Fibroblast of peridontal ligament (primary cell): ENCODE measurements around the gene PCSK6.
"Not testable (repeated sequence)": the region's sequence is repeated elsewhere in the genome, so short reads cannot be mapped to it uniquely, and the experiment has no call there.

Experiments used
- DNase-seq: peaks from one replicate; pipeline ENCODE4 v3.0.0-alpha.2; 2010; ENCODE audit errors: extremely low read depth

The PCSK6 gene

GRCh38 chr15:101463270-101463669 is 26.2 kb downstream of the PCSK6 start:
- no peak for DNase-seq

GRCh38 chr15:101461097-101461496 is 28.4 kb downstream of the PCSK6 start:
- DNase-seq: no peak

GRCh38 chr15:101459579-101460300 is 29.8 kb downstream of the PCSK6 start:
- no peak for DNase-seq

GRCh38 chr15:101458908-101459578 is 30.5 kb downstream of the PCSK6 start:
- DNase-seq: no peak

GRCh38 chr15:101458158-101458900 is 31.2 kb downstream of the PCSK6 start:
- no peak for DNase-seq

GRCh38 chr15:101457696-101458095 is 31.8 kb downstream of the PCSK6 start:
- no peak for DNase-seq

GRCh38 chr15:101456057-101456739 is 33.3 kb downstream of the PCSK6 start:
- DNase-seq: no peak

DNA sequence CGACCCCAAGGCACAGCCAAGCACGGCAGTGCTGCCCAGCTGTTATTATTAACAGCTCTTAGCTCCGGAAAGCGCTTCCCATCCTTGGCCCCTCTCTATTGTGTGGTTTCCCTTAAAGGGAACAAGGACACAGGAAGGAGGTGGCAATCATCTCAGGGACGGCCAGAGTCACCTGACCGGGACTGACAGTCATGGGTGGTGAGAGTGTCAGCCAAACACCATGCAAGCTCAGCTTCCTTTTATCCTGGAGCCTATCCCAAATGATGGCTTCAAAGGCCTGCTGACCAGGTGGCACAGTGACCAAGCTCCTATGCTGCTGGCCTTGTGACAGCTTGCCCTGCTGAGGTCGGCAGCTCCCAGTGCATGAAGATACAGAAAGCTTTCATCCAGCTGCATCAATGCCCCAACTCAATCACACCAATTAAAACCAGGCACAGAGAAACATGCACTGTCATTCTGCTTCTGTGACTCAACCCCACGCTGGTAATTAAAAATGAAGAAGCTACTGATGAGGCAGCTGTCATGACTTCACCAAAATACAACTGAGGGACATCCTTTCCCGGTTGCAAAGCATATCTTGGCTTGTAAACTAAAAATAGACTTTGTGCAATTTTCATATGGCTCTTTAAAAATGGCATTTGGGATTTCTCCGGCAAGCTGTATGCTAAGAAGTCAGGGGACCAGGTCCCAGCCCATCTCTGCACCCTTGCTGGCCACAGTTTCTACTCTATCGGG is 34.0 kb downstream of the PCSK6 start:
- no peak for DNase-seq

- not testable (repeated sequence) for DNase-seq
These were observed 34.7 kb downstream of the PCSK6 start for GRCh38 chr15:101454781-101455180.

DNA sequence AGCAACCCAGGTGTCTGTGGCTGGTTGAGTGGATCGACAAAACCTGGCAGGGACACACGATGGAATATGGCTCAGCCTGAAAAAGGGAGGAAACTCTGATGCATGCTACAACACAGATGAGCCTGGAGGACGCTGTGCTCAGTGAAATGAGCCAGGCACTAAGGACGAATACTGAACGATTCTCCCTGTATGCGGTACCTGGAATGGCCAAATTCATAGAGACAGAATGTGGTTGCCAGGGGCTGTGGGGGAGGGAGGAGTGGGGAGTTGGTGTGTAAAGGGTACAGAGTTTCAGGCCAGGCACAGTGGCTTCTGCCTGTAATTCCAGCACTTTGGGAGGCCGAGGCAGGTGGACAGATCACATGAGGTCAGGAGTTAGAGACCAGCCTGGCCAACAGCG is 35.1 kb downstream of the PCSK6 start:
- DNase-seq: no peak

DNA sequence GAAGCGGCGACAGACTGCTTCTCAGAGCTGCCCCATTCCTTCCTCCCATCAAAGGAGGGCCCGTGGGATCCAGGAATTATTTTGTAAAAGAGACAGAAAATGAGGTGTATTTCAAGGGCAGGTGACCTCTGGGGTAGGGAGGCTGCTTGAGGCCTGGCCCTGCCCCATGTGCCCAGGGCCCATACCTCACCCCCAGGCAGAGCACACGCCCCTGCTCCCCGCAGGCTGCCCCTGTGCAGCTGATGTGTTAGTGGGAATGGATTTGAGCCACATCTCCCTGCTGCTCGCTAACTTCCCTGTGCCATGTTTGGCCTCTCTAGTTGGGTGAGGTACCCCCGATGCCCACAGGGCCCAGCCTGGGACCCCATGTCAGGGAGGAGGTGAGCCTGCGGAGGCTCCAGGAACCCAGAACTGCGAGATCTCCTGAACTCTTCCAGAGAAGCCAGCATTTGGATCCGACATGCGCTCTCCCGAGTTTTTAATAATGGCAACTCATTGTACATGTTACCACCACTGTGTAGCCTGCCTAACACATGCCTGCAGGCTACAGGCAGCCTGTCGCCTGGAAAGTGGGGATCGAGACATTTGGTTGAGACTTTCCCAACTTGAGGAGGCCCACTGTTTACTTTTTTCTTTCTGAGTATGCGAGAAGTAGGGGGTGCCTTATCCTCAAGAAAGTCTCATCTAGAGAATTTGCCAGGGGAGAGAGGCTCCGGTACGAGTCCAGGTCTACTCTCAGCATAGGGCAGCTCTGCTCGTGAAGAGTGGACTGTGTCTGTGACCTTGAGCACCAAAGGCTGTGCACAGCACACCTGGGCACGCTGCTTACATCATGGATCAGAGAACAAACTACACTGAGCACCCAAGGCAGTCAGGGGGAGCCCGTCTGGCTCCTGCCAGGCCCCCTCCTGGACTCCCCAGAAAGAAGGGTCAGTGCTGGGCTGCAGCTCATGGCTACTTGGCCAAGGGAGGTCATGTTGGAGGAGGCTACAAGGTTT is 36.1 kb downstream of the PCSK6 start:
- no peak for DNase-seq

DNA sequence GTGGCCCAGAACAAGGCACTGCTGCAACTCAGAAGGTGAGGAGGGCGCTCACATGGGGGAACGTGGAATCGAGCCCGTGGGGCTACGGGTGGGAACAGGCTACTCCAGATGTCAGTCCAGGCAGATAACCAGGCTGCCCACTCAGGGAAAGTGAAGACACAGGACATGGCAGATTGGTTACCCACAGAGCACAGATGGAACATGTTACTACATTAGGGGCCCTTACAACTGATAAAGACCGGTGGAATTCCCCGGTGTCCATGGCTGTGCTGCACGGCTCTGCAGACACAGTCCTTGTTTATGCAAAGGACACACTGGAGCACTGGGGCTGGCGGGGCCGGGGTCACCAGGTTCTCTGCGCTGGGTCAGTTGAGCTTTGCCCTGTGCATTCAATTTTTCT is 36.9 kb downstream of the PCSK6 start:
- DNase-seq: no peak

DNA sequence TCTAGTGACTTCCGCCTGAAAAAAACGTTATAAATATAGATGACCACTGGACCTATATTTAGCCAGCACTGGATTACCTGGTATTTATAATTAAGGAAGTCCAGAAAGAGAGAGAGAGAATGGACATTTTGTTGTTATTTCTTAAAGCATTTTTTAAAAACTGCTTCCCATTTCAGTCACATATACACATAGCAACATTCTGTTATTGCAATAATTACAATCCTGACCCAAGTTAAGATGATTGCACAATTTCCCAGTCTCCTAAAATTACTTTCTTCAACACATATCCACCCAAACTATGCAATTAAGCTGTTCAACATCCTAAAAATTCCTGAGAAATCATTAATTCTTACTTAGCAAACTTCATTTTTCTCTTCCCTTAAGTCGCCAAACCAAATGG is 37.7 kb downstream of the PCSK6 start:
- DNase-seq: no peak

GRCh38 chr15:101451266-101451799 is 38.2 kb downstream of the PCSK6 start:
- no peak for DNase-seq

DNA sequence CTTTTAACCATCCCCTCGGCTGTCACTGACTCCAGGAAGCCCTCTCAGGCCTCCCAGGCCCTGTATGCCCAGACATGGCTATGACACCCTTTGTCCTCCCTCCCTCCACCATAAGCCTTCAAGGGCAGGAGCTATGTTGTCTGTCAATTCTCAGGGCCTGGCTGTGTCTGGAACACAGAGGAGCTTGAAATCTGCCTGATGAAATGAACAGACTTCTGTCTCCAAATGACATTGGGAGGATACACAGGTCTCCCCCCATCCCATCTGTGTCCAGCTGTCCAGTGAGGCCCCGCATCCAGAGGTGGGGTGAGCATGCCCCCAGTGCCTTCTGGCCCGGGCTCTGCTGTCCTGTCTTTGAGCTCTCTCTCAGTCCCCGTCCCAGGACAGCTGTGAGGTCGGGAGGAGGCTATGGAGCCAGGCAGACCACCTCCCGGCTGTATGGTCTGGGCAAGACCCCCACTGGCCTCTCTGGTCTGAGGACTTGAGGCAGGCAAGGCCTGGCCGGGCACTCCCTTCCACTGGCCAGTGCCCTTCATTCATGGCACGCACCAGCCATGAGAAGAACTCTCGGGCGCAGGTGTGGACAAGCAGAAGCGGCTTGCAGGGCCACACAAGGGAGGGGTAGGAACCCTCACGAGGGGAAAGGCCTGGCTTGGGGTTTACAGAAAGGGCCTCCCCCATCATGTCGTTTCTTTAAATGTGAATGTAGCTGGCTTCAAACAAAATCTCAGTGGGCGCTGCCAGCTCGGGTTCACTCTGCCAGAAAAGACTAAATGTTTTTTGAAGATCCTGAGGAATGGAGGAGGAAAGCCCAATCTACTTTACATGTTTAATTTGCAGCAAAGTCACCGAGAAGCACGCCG is 38.9 kb downstream of the PCSK6 start:
- no peak for DNase-seq

GRCh38 chr15:101449471-101450402 is 39.8 kb downstream of the PCSK6 start:
- no peak for DNase-seq

GRCh38 chr15:101448336-101448735 is 41.2 kb downstream of the PCSK6 start:
- DNase-seq: no peak

- no peak for DNase-seq
These were observed 41.9 kb downstream of the PCSK6 start for GRCh38 chr15:101447561-101448071.
